Adipose tissue (tissue), 3 donors: Measurements from ENCODE around the gene CCDC57. TPM values are rescaled to one million over a fixed set of nuclear protein-coding genes. Genes with fewer than 3 reads are reported as not detected.
"Not testable (repeated sequence)": the region's sequence is repeated elsewhere in the genome, so short reads cannot be mapped to it uniquely, and the experiment has no call there.

Source experiments
- H3K27ac ChIP-seq: one replicate; pipeline ENCODE4 v1.5.1; 2013; ENCODE audit warnings: low read depth, low read length
- WGBS, 3 donors: extraction: QIAGEN DNeasy Blood & Tissue Kit; methylation state at CpG; one replicate each; pipeline ENCODE4 v1.1.7; 2013; 5-methylcytosine and 5-hydroxymethylcytosine counted together
- polyA plus RNA-seq, 3 donors: library from polyadenylated mRNA; stranded (reverse); fragments of 200-250 nt; gene quantifications; one replicate each; pipeline ENCODE4 v1.2.3, GENCODE V29; 2013
- donor health status: healthy with polysubstance abuse.
- donor health status: Bipolar disorder and iron deficiency.
- donor health status: healthy.

CCDC57 gene
- 10 to 100 TPM; 22.7 to 23.7 (median 22.9) TPM for polyA plus RNA-seq

GRCh38 chr17:82212331-82213250 is at the start of gene CCDC57:
Gene CCDC57 (minus strand): TSS chr17:82212842. CDS start chr17:82201944, 10,898 bp downstream.
- 0 to 1% (median 1%) methylated on average over 77 to 116 of the region's 116 CpGs for WGBS, 3 donors
- peak within 1 kb of the TSS; percentile 48 for H3K27ac ChIP-seq

- H3K27ac ChIP-seq: no peak overlapping the region
- 60 to 70% (median 64%) methylated on average over 4 of the region's 4 CpGs for WGBS, 3 donors
Measured at GRCh38 chr17:82262344-82262743, 49.7 kb upstream of the CCDC57 start.

- 90 to 96% (median 92%) methylated on average over 7 to 8 of the region's 8 CpGs for WGBS, 3 donors
- H3K27ac ChIP-seq: not testable (repeated sequence)
Measured at GRCh38 chr17:82259972-82260961, 47.6 kb upstream of the CCDC57 start.

- WGBS, 3 donors: 80 to 85% (median 83%) methylated on average over 5 of the region's 5 CpGs
- no peak overlapping the region for H3K27ac ChIP-seq
Measured at GRCh38 chr17:82258555-82258954, 45.9 kb upstream of the CCDC57 start.

GRCh38 chr17:82257473-82257872 is 44.8 kb upstream of the CCDC57 start:
- no peak overlapping the region for H3K27ac ChIP-seq
- WGBS, 3 donors: 65 to 77% (median 75%) methylated on average over 10 of the region's 10 CpGs

- 92 to 94% (median 93%) methylated on average over 14 of the region's 14 CpGs for WGBS, 3 donors
- H3K27ac ChIP-seq: no peak overlapping the region
Measured at GRCh38 chr17:82256242-82256885, 43.7 kb upstream of the CCDC57 start.

- no peak overlapping the region for H3K27ac ChIP-seq
- WGBS, 3 donors: 81 to 87% (median 85%) methylated on average over 15 of the region's 15 CpGs
Measured at GRCh38 chr17:82255402-82255972, 42.8 kb upstream of the CCDC57 start.

- WGBS, 3 donors: 97 to 99% (median 98%) methylated on average over 26 to 33 of the region's 33 CpGs
- H3K27ac ChIP-seq: not testable (repeated sequence)
Measured at GRCh38 chr17:82254746-82255145, 42.1 kb upstream of the CCDC57 start.

GRCh38 chr17:82254096-82254495 is 41.5 kb upstream of the CCDC57 start:
- not testable (repeated sequence) for H3K27ac ChIP-seq
- 97 to 98% (median 97%) methylated on average over 32 to 39 of the region's 39 CpGs for WGBS, 3 donors

- 95 to 98% (median 96%) methylated on average over 12 of the region's 12 CpGs for WGBS, 3 donors
- no peak overlapping the region for H3K27ac ChIP-seq
Measured at GRCh38 chr17:82253179-82253544, 40.5 kb upstream of the CCDC57 start.

GRCh38 chr17:82252511-82253178 is 40.0 kb upstream of the CCDC57 start:
- 94 to 96% (median 95%) methylated on average over 28 of the region's 28 CpGs for WGBS, 3 donors
- H3K27ac ChIP-seq: no peak overlapping the region

GRCh38 chr17:82250868-82251500 is 38.3 kb upstream of the CCDC57 start:
- H3K27ac ChIP-seq: no peak overlapping the region
- WGBS, 3 donors: 89 to 92% (median 91%) methylated on average over 24 to 25 of the region's 25 CpGs

GRCh38 chr17:82249896-82250581 is 37.4 kb upstream of the CCDC57 start:
- no peak overlapping the region for H3K27ac ChIP-seq
- WGBS, 3 donors: 83 to 89% (median 85%) methylated on average over 33 of the region's 33 CpGs

GRCh38 chr17:82248815-82249674 is 36.4 kb upstream of the CCDC57 start:
- WGBS, 3 donors: 91 to 94% (median 92%) methylated on average over 53 to 54 of the region's 54 CpGs
- H3K27ac ChIP-seq: no peak overlapping the region

- 84 to 86% (median 85%) methylated on average over 28 of the region's 28 CpGs for WGBS, 3 donors
- no peak overlapping the region for H3K27ac ChIP-seq
Measured at GRCh38 chr17:82247856-82248671, 35.4 kb upstream of the CCDC57 start.
